ENCODE measurements around the gene GFI1B. TPM values are rescaled to one million over a fixed set of nuclear protein-coding genes. Genes with fewer than 3 reads are reported as not detected.
"Not testable (repeated sequence)": the region's sequence is repeated elsewhere in the genome, so short reads cannot be mapped to it uniquely, and the experiment has no call there.

The GFI1B gene
- total RNA-seq, 1 donor from 2014 or later = 1.1 TPM

GRCh38 chr9:132988244-132989013 lies 9.9 kb downstream of the GFI1B start:
- DNase-seq (peak; percentile 24), ATAC-seq (no peak)
- Histone ChIP-seq H3K27me3 (ENCODE audit: low read depth) (peaks cover 29% of the 10 kb centered on the region), H3K27ac (no peak overlapping the region), H3K36me3 (no peaks in the 10 kb centered on the region), H3K9me3 (no peaks in the 10 kb centered on the region), H3K4me1 (no peaks in the 10 kb centered on the region), H3K4me3 (no peak overlapping the region)
- intact Hi-C loops (cut with DNase I) = no loop called here
- TF ChIP-seq CTCF (IDR thresholded peaks at IDR 0.05) = no peak

- DNase-seq = peak; percentile 24
- ATAC-seq = no peak
- Histone ChIP-seq H3K4me1 (no peaks in the 10 kb centered on the region), H3K9me3 (no peaks in the 10 kb centered on the region), H3K4me3 (no peak overlapping the region), H3K27ac (no peak overlapping the region), H3K36me3 (no peaks in the 10 kb centered on the region), H3K27me3 (ENCODE audit: low read depth) (peaks cover 35% of the 10 kb centered on the region)
- TF ChIP-seq CTCF (IDR thresholded peaks at IDR 0.05) = no peak
- intact Hi-C loops (cut with DNase I) = no loop called here
Observed at GRCh38 chr9:132989014-132989310, 10.5 kb downstream of the GFI1B start.

DNA sequence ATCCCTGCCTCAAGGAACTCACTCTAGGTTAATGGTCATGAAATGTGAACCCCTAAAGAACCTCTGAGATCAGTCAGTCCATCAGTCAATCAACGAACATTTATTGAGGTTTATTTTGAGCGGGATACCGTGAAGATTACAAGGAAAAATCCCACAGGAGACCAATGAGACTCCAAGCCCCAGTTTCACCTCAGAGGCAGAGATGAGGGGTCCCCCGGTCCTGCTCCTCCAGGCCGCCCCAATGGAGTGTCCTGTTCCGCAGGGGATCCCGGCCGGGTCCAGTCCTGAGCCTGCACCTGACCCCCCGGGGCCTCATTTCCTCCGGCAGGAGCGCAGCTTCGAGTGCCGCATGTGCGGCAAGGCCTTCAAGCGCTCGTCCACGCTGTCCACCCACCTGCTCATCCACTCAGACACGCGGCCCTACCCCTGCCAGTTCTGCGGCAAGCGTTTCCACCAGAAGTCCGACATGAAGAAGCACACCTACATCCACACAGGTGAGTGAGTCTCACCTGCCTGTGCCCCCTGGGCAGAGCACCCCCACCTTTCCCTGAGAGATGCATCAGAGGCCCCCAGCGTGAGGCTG lies 11.0 kb downstream of the GFI1B start:
- Histone ChIP-seq H3K4me3 (no peak overlapping the region), H3K9me3 (no peaks in the 10 kb centered on the region), H3K4me1 (no peaks in the 10 kb centered on the region), H3K36me3 (no peaks in the 10 kb centered on the region), H3K27ac (no peak overlapping the region), H3K27me3 (ENCODE audit: low read depth) (peaks cover 35% of the 10 kb centered on the region)
- DNase-seq (peak; percentile 41), ATAC-seq (no peak)
- intact Hi-C loops (cut with DNase I) = no loop called here
- TF ChIP-seq CTCF (IDR thresholded peaks at IDR 0.05) = no peak

GRCh38 chr9:132989998-132990557 lies 11.6 kb downstream of the GFI1B start:
- H3K27ac ChIP-seq; H3K4me1 ChIP-seq; DNase-seq; H3K36me3 ChIP-seq; H3K4me3 ChIP-seq; intact Hi-C loops (cut with DNase I); ATAC-seq; H3K9me3 ChIP-seq: not testable (repeated sequence)
- H3K27me3 ChIP-seq (ENCODE audit: low read depth) = peaks cover 31% of the 10 kb centered on the region

GRCh38 chr9:132990781-132991180 lies 12.3 kb downstream of the GFI1B start:
- no peak overlapping the region for H3K4me3 ChIP-seq
- no peaks in the 10 kb centered on the region for H3K4me1 ChIP-seq
- no peaks in the 10 kb centered on the region for H3K36me3 ChIP-seq
- ATAC-seq = no peak
- no peak for TF ChIP-seq CTCF (IDR thresholded peaks at IDR 0.05)
- intact Hi-C loops (cut with DNase I) = no loop called here
- peak; percentile 36 for DNase-seq
- H3K27ac ChIP-seq = no peak overlapping the region
- H3K9me3 ChIP-seq = no peaks in the 10 kb centered on the region
- H3K27me3 ChIP-seq (ENCODE audit: low read depth) = peaks cover 37% of the 10 kb centered on the region

Measured in lower lobe of right lung (tissue), 2 donors.